HCT116 (cell line): ENCODE data around the gene CFAP300. TPM values are rescaled to one million over a fixed set of nuclear protein-coding genes. Genes with fewer than 3 reads are reported as not detected.

ENCODE experiments used
- ATAC-seq: fragments of 200-7000 bp; cut with Tn5 transposase; 2 replicates; pipeline ENCODE4 v1.9.1; 2020; ENCODE audit warnings: mild to moderate bottlenecking, moderate library complexity
- BruUV-seq: library from RNA; stranded (reverse); fragments of 400-500 nt; replicated peaks from 2 replicates; lab custom pipeline; 2021; lab: Mats Ljungman, UMichigan
- CTCF ChIA-PET: fragments of 300-600 bp; sonication (Branson Sonifier 250); formaldehyde crosslinking; loops from one replicate; lab custom pipeline; 2021; ENCODE audit warnings: antibody characterized with exemption; lab: Charles Lee
- POLR2A ChIA-PET: fragments of 300-600, 350-600 bp; sonication (Branson Sonifier 250); formaldehyde crosslinking; loops from one replicate; lab custom pipeline; 2021; ENCODE audit warnings: antibody characterized with exemption; lab: Charles Lee
- RAD21 ChIA-PET, 2 experiments: fragments of 300-600 bp; sonication (Branson Sonifier 250); formaldehyde crosslinking; loops; one replicate each; lab custom pipeline; 2023; ENCODE audit warnings: low total read pairs in 2 of 2; ENCODE audit not compliant: uncharacterized antibody in 2 of 2, unreplicated experiment in 2 of 2, low non-redundant PET in 1 of 2; lab: Charles Lee
- DNase-seq: peaks from one replicate; pipeline ENCODE4 v3.0.0-alpha.2; 2010; ENCODE audit warnings: low read depth, low spot score
- H2AFZ ChIP-seq: fragments of 200-600 bp; shearing (Covaris generic), sonication (generic); 2 replicates; pipeline ENCODE4 v1.6.1; 2017; ENCODE audit warnings: low read depth, mixed run types, mixed read lengths, antibody characterized with exemption, low read length; ENCODE audit not compliant: poor library complexity, severe bottlenecking
- H3K27ac ChIP-seq: 2 replicates; pipeline ENCODE4 v1.5.1; 2012; ENCODE audit warnings: low read depth, low read length
- H3K27me3 ChIP-seq: fragments of 200-600 bp; sonication (generic); 2 replicates; pipeline ENCODE4 v1.6.1; 2016; ENCODE audit warnings: mixed run types, low read length, mixed read lengths; ENCODE audit not compliant: insufficient read depth
- H3K36me3 ChIP-seq, 2 experiments: fragments of 200-500 bp in 1 of 2; fragments of 200-600 bp in 1 of 2; sonication (Bioruptor generic) in 1 of 2; sonication (generic) in 1 of 2; 2 replicates each; pipeline versions ENCODE4 v1.5.1 to v1.6.1; 2014 to 2016; ENCODE audit warnings: low read length in 2 of 2, inconsistent platforms in 1 of 2, mixed read lengths in 1 of 2, mixed run types in 1 of 2; ENCODE audit not compliant: insufficient read depth in 2 of 2, control insufficient read depth in 1 of 2
- H3K4me1 ChIP-seq, 2 experiments: fragments of 200-600 bp in 1 of 2; sonication (generic) in 1 of 2; 2 replicates each; pipeline versions ENCODE4 v1.5.1 to v1.6.1; 2012 to 2017; ENCODE audit warnings: low read length in 2 of 2, inconsistent platforms in 1 of 2, mild to moderate bottlenecking in 1 of 2, mixed read lengths in 1 of 2, mixed run types in 1 of 2, moderate library complexity in 1 of 2; ENCODE audit not compliant: insufficient read depth in 2 of 2, control insufficient read depth in 1 of 2
- H3K4me2 ChIP-seq: fragments of 200-600 bp; sonication (generic); 2 replicates; pipeline ENCODE4 v1.6.1; 2017; ENCODE audit warnings: mixed run types, low read length, mixed read lengths
- H3K4me3 ChIP-seq, 2 experiments: fragments of 200-600 bp in 1 of 2; sonication (generic) in 1 of 2; replicated peaks in 1 of 2; 2 replicates each; pipeline ENCODE4 v1.5.1; 2011 to 2016; ENCODE audit warnings: low read length in 2 of 2, control low read depth in 1 of 2, low read depth in 1 of 2, mild to moderate bottlenecking in 1 of 2, mixed read lengths in 1 of 2, mixed run types in 1 of 2
- H3K79me2 ChIP-seq: fragments of 200-600 bp; sonication (generic); 2 replicates; pipeline ENCODE4 v1.6.1; 2017; ENCODE audit warnings: mild to moderate bottlenecking, mixed run types, low read length, moderate library complexity, mixed read lengths; ENCODE audit not compliant: insufficient read depth
- H3K9ac ChIP-seq: fragments of 200-600 bp; sonication (generic); 2 replicates; pipeline ENCODE4 v1.6.1; 2016; ENCODE audit warnings: low read length, mixed read lengths
- H3K9me2 ChIP-seq: fragments of 200-600 bp; sonication (generic), shearing (Covaris generic); 2 replicates; pipeline ENCODE4 v1.6.1; 2017; ENCODE audit warnings: mixed run types, mild to moderate bottlenecking, moderate library complexity; ENCODE audit not compliant: insufficient read depth
- H3K9me3 ChIP-seq, 2 experiments: fragments of 200-500 bp in 1 of 2; fragments of 200-600 bp in 1 of 2; sonication (Bioruptor generic) in 1 of 2; sonication (generic) in 1 of 2; 2 replicates each; pipeline ENCODE4 v1.6.1; 2014 to 2017; ENCODE audit warnings: low read length in 2 of 2, mixed read lengths in 2 of 2, inconsistent platforms in 1 of 2, low read depth in 1 of 2, mild to moderate bottlenecking in 1 of 2, mixed run types in 1 of 2, moderate library complexity in 1 of 2; ENCODE audit not compliant: control insufficient read depth in 1 of 2, insufficient read depth in 1 of 2
- H4K20me1 ChIP-seq: fragments of 200-600 bp; sonication (generic), shearing (Covaris generic); 2 replicates; pipeline ENCODE4 v1.6.1; 2017; ENCODE audit warnings: mixed run types, mild to moderate bottlenecking, moderate library complexity; ENCODE audit not compliant: insufficient read depth
- CBX3 ChIP-seq: IDR thresholded peaks from 2 replicates; pipeline ENCODE4 v1.6.1; 2012; ENCODE audit warnings: low read depth
- CEBPB ChIP-seq: IDR thresholded peaks from 2 replicates; pipeline ENCODE4 v1.6.1; 2012; ENCODE audit warnings: low read depth
- ELF1 ChIP-seq: IDR thresholded peaks from 2 replicates; pipeline ENCODE4 v1.6.1; 2012; ENCODE audit warnings: low read depth, borderline replicate concordance
- EZH2 ChIP-seq: fragments of 200-600 bp; sonication (generic); IDR thresholded peaks from 2 replicates; pipeline ENCODE4 v1.6.1; 2017; ENCODE audit warnings: antibody characterized with exemption, mixed run types
- FOSL1 ChIP-seq: IDR thresholded peaks from 2 replicates; pipeline ENCODE4 v1.6.1; 2012; ENCODE audit warnings: low read depth
- JUND ChIP-seq: IDR thresholded peaks from 2 replicates; pipeline ENCODE4 v1.6.1; 2012
- POLR2A ChIP-seq: IDR thresholded peaks from 2 replicates; pipeline ENCODE4 v1.7.0; 2011; ENCODE audit warnings: borderline replicate concordance; ENCODE audit not compliant: insufficient read depth, insufficient read length; ENCODE audit errors: extremely low read depth
- POLR2AphosphoS5 ChIP-seq: IDR thresholded peaks from 2 replicates; pipeline ENCODE4 v1.6.1; 2011; ENCODE audit warnings: mild to moderate bottlenecking, low read depth, low read length, moderate library complexity
- SIN3A ChIP-seq: IDR thresholded peaks from 2 replicates; pipeline ENCODE4 v1.6.1; 2012; ENCODE audit warnings: low read depth
- SP1 ChIP-seq: IDR thresholded peaks from 2 replicates; pipeline ENCODE4 v1.6.1; 2012; ENCODE audit warnings: low read depth
- SRF ChIP-seq: IDR thresholded peaks from 2 replicates; pipeline ENCODE4 v1.6.1; 2012; ENCODE audit warnings: low read depth
- TCF7L2 ChIP-seq: IDR thresholded peaks from 2 replicates; pipeline ENCODE4 v1.7.0; 2011; ENCODE audit warnings: borderline replicate concordance, inconsistent platforms; ENCODE audit not compliant: insufficient read depth, insufficient read length; ENCODE audit errors: extremely low read depth
- YY1 ChIP-seq: IDR thresholded peaks from 2 replicates; pipeline ENCODE4 v1.6.1; 2011; ENCODE audit warnings: low read length, low read depth, moderate library complexity, mild to moderate bottlenecking; ENCODE audit not compliant: insufficient replicate concordance; ENCODE audit errors: extremely low read depth
- ZFX ChIP-seq: fragments of 450-650 bp; IDR thresholded peaks from 2 replicates; pipeline ENCODE4 v1.6.1; 2017
- ZNF274 ChIP-seq: fragments of 200-500 bp; sonication (Bioruptor generic); IDR thresholded peaks from 2 replicates; pipeline ENCODE4 v1.6.1; 2014; ENCODE audit warnings: mild to moderate bottlenecking, low read depth, low read length, inconsistent platforms
- intact Hi-C: fragments of 100-400 bp; cut with micrococcal nuclease; formaldehyde crosslinking; loops from 2 replicates; pipeline ENCODE4 v1.10.0; 2022
- total RNA-seq: library from RNA; stranded (reverse); gene quantifications from one replicate; pipeline ENCODE4 v1.2.1, GENCODE V29; 2021; ENCODE audit not compliant: unreplicated experiment
- TF ChIP-seq, protein P1 (sequence below): IDR thresholded peaks from 2 replicates; pipeline ENCODE4 v1.6.1; 2012
- TF ChIP-seq, protein P2 (sequence below): IDR thresholded peaks from 2 replicates; pipeline ENCODE4 v1.6.1; 2012
- TF ChIP-seq, protein P3 (sequence below): IDR thresholded peaks from 2 replicates; pipeline ENCODE4 v1.6.1; 2011; ENCODE audit warnings: mild to moderate bottlenecking, low read length, moderate library complexity; ENCODE audit not compliant: insufficient replicate concordance; ENCODE audit errors: extremely low read depth
- TF ChIP-seq, protein P4 (sequence below): IDR thresholded peaks from 2 replicates; pipeline ENCODE4 v1.6.1; 2012; ENCODE audit warnings: low read depth

CFAP300 gene
- total RNA-seq, 1 experiment from 2014 or later: not detected

GRCh38 chr11:102064316-102064715 is 17.1 kb downstream of the CFAP300 start:
- no TSS peak for BruUV-seq
- POLR2A ChIA-PET: no interaction called here
- Histone ChIP-seq H3K27me3 (no peaks in the 10 kb centered on the region), H3K4me1 (no peaks in the 10 kb centered on the region), H3K27ac (no peak overlapping the region)
- TF ChIP-seq EZH2 (no peak), CEBPB (no peak), SIN3A (no peak), FOSL1 (no peak), POLR2AphosphoS5 (no peak), TCF7L2 (no peak), ZNF274 (no peak), ELF1 (no peak), CBX3 (no peak), JUND (no peak), POLR2A (no peak), YY1 (no peak), ZFX (no peak), SP1 (no peak), SRF (no peak)
- TF ChIP-seq, protein P1, sequence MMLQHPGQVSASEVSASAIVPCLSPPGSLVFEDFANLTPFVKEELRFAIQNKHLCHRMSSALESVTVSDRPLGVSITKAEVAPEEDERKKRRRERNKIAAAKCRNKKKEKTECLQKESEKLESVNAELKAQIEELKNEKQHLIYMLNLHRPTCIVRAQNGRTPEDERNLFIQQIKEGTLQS: no peak
- TF ChIP-seq, protein P2, sequence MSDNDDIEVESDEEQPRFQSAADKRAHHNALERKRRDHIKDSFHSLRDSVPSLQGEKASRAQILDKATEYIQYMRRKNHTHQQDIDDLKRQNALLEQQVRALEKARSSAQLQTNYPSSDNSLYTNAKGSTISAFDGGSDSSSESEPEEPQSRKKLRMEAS: no peak
- TF ChIP-seq, protein P3, sequence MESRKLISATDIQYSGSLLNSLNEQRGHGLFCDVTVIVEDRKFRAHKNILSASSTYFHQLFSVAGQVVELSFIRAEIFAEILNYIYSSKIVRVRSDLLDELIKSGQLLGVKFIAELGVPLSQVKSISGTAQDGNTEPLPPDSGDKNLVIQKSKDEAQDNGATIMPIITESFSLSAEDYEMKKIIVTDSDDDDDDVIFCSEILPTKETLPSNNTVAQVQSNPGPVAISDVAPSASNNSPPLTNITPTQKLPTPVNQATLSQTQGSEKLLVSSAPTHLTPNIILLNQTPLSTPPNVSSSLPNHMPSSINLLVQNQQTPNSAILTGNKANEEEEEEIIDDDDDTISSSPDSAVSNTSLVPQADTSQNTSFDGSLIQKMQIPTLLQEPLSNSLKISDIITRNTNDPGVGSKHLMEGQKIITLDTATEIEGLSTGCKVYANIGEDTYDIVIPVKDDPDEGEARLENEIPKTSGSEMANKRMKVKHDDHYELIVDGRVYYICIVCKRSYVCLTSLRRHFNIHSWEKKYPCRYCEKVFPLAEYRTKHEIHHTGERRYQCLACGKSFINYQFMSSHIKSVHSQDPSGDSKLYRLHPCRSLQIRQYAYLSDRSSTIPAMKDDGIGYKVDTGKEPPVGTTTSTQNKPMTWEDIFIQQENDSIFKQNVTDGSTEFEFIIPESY: no peak
- TF ChIP-seq, protein P4, sequence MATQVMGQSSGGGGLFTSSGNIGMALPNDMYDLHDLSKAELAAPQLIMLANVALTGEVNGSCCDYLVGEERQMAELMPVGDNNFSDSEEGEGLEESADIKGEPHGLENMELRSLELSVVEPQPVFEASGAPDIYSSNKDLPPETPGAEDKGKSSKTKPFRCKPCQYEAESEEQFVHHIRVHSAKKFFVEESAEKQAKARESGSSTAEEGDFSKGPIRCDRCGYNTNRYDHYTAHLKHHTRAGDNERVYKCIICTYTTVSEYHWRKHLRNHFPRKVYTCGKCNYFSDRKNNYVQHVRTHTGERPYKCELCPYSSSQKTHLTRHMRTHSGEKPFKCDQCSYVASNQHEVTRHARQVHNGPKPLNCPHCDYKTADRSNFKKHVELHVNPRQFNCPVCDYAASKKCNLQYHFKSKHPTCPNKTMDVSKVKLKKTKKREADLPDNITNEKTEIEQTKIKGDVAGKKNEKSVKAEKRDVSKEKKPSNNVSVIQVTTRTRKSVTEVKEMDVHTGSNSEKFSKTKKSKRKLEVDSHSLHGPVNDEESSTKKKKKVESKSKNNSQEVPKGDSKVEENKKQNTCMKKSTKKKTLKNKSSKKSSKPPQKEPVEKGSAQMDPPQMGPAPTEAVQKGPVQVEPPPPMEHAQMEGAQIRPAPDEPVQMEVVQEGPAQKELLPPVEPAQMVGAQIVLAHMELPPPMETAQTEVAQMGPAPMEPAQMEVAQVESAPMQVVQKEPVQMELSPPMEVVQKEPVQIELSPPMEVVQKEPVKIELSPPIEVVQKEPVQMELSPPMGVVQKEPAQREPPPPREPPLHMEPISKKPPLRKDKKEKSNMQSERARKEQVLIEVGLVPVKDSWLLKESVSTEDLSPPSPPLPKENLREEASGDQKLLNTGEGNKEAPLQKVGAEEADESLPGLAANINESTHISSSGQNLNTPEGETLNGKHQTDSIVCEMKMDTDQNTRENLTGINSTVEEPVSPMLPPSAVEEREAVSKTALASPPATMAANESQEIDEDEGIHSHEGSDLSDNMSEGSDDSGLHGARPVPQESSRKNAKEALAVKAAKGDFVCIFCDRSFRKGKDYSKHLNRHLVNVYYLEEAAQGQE: no peak
- TF ChIP-seq, all 23 proteins: peak for 0
- no peak for DNase-seq
- H3K9me3 ChIP-seq: no peaks in the 10 kb centered on the region
- intact Hi-C loops: no loop called here
- CTCF ChIA-PET: no interaction called here
- H3K9me2 ChIP-seq: no peaks in the 10 kb centered on the region
- H2AFZ ChIP-seq: no peak overlapping the region
- H3K4me3 ChIP-seq: no peak overlapping the region
- no peaks in the 10 kb centered on the region for H3K79me2 ChIP-seq
- ATAC-seq: no peak
- RAD21 ChIA-PET: no interaction called here
- no peak overlapping the region for H3K4me2 ChIP-seq
- H3K36me3 ChIP-seq: no peaks in the 10 kb centered on the region
- H3K9ac ChIP-seq: no peak overlapping the region
- H4K20me1 ChIP-seq: no peaks in the 10 kb centered on the region
